OCI-LY1 (cell line): ENCODE results near the gene KRTAP4-5.
"Not testable (repeated sequence)": the region's sequence is repeated elsewhere in the genome, so short reads cannot be mapped to it uniquely, and the experiment has no call there.

Experiments used
- H2AFZ ChIP-seq: fragments of 200-600 bp; sonication (generic), shearing (Covaris generic); 2 replicates; pipeline ENCODE4 v1.6.0; 2014; ENCODE audit warnings: antibody characterized with exemption, mild to moderate bottlenecking, low read length
- H3F3A ChIP-seq: fragments of 200-600 bp; sonication (generic), shearing (Covaris generic); 2 replicates; pipeline ENCODE4 v1.6.0; 2014; ENCODE audit warnings: mild to moderate bottlenecking, antibody characterized with exemption, low read length, moderate library complexity; ENCODE audit not compliant: insufficient read depth
- H3K27ac ChIP-seq: fragments of 200-600 bp; sonication (generic); 2 replicates; pipeline ENCODE4 v1.5.1; 2014; ENCODE audit warnings: low read length, mixed run types, mild to moderate bottlenecking, low read depth; ENCODE audit not compliant: poor library complexity, severe bottlenecking
- H3K27me3 ChIP-seq: fragments of 200-600 bp; sonication (generic); 2 replicates; pipeline ENCODE4 v1.6.0; 2014; ENCODE audit warnings: antibody characterized with exemption, mild to moderate bottlenecking, low read length, moderate library complexity; ENCODE audit not compliant: insufficient read depth
- H3K36me3 ChIP-seq: fragments of 200-600 bp; sonication (generic); 2 replicates; pipeline ENCODE4 v1.6.1; 2014; ENCODE audit warnings: mild to moderate bottlenecking, antibody characterized with exemption, low read length, moderate library complexity, mixed read lengths; ENCODE audit not compliant: insufficient read depth
- H3K4me1 ChIP-seq: fragments of 200-600 bp; sonication (generic); 2 replicates; pipeline ENCODE4 v1.5.1; 2014; ENCODE audit warnings: mild to moderate bottlenecking, low read length, moderate library complexity; ENCODE audit not compliant: insufficient read depth, severe bottlenecking
- H3K4me2 ChIP-seq: fragments of 200-600 bp; sonication (generic), shearing (Covaris generic); 2 replicates; pipeline ENCODE4 v1.6.1; 2014; ENCODE audit warnings: low read length
- H3K4me3 ChIP-seq: fragments of 200-600 bp; sonication (generic); 2 replicates; pipeline ENCODE4 v1.5.1; 2014; ENCODE audit warnings: low read length, low read depth, mild to moderate bottlenecking, mixed read lengths; ENCODE audit not compliant: poor library complexity, severe bottlenecking
- H3K79me2 ChIP-seq: fragments of 200-600 bp; shearing (Covaris generic); 2 replicates; pipeline ENCODE4 v1.6.1; 2016; ENCODE audit warnings: mixed run types, low read length, mixed read lengths; ENCODE audit not compliant: insufficient read depth
- H3K9ac ChIP-seq: fragments of 200-600 bp; sonication (generic), shearing (Covaris generic); 2 replicates; pipeline ENCODE4 v1.6.1; 2014; ENCODE audit warnings: mild to moderate bottlenecking, low read length, mixed read lengths
- H3K9me2 ChIP-seq: fragments of 200-600 bp; sonication (generic), shearing (Covaris generic); 2 replicates; pipeline ENCODE4 v1.6.1; 2014; ENCODE audit warnings: low read depth, mild to moderate bottlenecking, low read length, mixed read lengths
- H3K9me3 ChIP-seq: fragments of 200-600 bp; shearing (Covaris generic); 2 replicates; pipeline ENCODE4 v1.6.1; 2014; ENCODE audit warnings: low read length, mixed read lengths
- H4K20me1 ChIP-seq: fragments of 200-600 bp; sonication (generic), shearing (Covaris generic); 2 replicates; pipeline ENCODE4 v1.6.0; 2016; ENCODE audit warnings: mild to moderate bottlenecking, low read length; ENCODE audit not compliant: insufficient read depth
- CTCF ChIP-seq: fragments of 200-600 bp; sonication (generic), shearing (Covaris generic); IDR thresholded peaks from 2 replicates; pipeline ENCODE4 v1.5.1; 2017; ENCODE audit warnings: mild to moderate bottlenecking, antibody characterized with exemption, low read length, moderate library complexity, mixed read lengths

Gene KRTAP4-5

GRCh38 chr17:41101586-41102259 lies 47.9 kb downstream of the KRTAP4-5 start, which contains the start of gene KRTAP4-16:
TSS of gene KRTAP4-16 (minus strand) at chr17:41102209. CDS start at chr17:41102209, 0 bp downstream.
- Histone ChIP-seq H3K9me3 (no peaks in the 10 kb centered on the region), H3K4me3 (no peak within 1 kb of the TSS), H3K9ac (no peak within 1 kb of the TSS), H3K27ac (no peak within 1 kb of the TSS), H3K79me2 (no peaks in the 10 kb centered on the region), H2AFZ (no peak within 1 kb of the TSS), H3K4me2 (no peak within 1 kb of the TSS), H4K20me1 (no peaks in the 10 kb centered on the region), H3K36me3 (no peaks in the 10 kb centered on the region), H3F3A (no peaks in the 10 kb centered on the region), H3K9me2 (no peaks in the 10 kb centered on the region), H3K4me1 (no peaks in the 10 kb centered on the region), H3K27me3 (no peaks in the 10 kb centered on the region)
- TF ChIP-seq CTCF: no peak

GRCh38 chr17:41099682-41100480 lies 49.7 kb downstream of the KRTAP4-5 start:
- not testable (repeated sequence) for H3K4me1 ChIP-seq, H3F3A ChIP-seq, H3K27me3 ChIP-seq, H3K4me3 ChIP-seq, H3K9me3 ChIP-seq, H4K20me1 ChIP-seq, H3K9ac ChIP-seq, H3K79me2 ChIP-seq, H3K9me2 ChIP-seq, H3K27ac ChIP-seq, H2AFZ ChIP-seq, H3K36me3 ChIP-seq, H3K4me2 ChIP-seq
